Suppressor macrophage (primary cell): ENCODE data around the gene SLAIN1.
"Not testable (repeated sequence)": the region's sequence is repeated elsewhere in the genome, so short reads cannot be mapped to it uniquely, and the experiment has no call there.

Experiments
- DNase-seq, 4 experiments: peaks; one replicate each; pipeline ENCODE4 v3.0.0-alpha.2; 2020 to 2022
- total RNA-seq, 17 experiments: gene quantifications; one replicate each; lab custom pipeline; 2026; ENCODE audit warnings: mixed read lengths in 6 of 17, inconsistent platforms in 3 of 17; lab: John Stamatoyannopoulos, UW

The SLAIN1 gene
- 0.42 to 3.2 (median 1.7) reads per million in 17 experiments for total RNA-seq

DNA sequence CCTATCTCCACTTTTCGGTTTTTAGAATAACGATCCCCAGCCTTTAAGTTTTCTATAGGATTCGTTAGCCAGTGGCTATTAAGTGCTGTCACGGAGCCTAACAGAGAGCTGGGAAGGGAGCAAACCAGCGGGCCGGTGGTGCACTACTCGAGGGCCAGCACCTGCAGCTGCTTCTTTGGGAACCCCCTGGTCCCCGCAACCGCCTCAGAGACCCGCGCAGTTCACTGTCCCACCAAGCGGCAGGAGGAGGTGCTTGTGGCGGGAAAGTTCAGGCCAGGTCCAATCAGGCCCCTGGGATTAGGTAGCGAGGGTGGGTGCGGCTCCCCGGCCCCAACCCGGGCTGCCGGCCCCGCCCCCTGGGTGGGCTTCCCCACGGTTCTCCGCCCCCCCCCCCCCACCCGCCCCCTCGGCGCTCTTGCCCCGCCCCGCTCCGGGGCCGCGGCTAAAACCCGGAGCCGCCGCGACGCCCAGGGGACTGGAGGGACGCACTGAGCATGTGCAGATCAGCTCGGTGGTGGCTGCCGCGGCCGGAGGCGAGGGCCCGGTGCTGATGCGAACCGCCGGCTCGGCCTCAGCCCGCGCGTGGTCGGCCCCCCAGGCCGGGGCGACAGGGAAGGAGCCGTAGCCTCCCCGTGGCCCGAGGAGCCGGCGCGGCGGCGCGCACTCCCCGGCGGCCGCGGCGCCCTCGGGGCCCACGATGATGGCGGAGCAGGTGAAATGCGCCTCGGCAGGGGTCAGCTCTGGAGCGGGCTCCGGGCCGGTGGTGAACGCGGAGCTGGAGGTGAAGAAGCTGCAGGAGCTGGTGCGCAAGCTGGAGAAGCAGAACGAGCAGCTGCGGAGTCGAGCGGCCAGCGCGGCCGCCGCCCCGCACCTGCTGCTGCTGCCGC, at the start of gene SLAIN1:
Gene SLAIN1, plus strand, starts transcription at position 471 of the 887 bp plus-strand sequence. Its CDS starts 227 bp downstream, at position 698.
- DNase-seq = peak; percentile 58 to 84 (median 69)

GRCh38 chr13:77650409-77650808, 47.1 kb upstream of the SLAIN1 start:
- no peak for DNase-seq

GRCh38 chr13:77653301-77653700, 44.2 kb upstream of the SLAIN1 start:
- no peak for DNase-seq

DNA sequence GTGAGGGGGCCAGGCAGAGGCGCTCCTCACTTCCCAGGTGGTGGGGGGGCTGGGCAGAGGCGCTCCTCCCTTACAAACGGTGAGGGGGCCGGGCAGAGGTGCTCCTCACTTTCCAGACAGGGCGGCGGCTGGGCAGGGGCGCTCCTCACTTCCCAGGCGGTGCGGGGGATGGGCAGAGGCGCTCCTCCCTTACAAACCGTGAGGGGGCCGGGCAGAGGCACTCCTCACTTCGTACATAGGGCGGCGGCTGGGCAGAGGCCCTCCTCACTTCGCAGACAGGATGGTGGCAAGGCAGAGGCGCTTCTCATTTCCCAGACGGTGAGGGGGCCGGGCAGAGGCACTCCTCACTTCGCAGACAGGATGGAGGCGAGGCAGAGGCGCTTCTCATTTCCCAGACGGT, 37.5 kb upstream of the SLAIN1 start:
- not testable (repeated sequence) for DNase-seq

DNA sequence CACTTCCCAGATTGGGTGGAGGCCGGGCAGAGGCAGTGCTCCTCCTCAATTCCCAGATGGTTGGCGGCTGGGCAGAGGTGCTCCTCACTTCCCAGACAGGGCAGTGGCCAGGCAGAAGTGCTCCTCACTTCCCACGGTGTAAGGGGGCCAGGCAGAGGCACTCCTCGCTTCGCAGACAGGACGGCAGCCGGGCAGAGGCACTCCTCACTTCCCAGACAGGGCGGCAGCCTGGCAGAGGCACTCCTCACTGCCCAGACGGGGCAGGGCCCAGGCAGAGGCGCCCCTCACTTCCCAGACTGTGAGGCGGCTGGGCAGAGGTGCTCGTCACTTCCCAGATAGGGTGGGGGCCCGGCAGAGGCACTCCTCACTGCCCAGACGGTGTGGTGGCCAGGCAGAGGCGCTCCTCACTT, 36.6 kb upstream of the SLAIN1 start:
- DNase-seq = no peak

DNA sequence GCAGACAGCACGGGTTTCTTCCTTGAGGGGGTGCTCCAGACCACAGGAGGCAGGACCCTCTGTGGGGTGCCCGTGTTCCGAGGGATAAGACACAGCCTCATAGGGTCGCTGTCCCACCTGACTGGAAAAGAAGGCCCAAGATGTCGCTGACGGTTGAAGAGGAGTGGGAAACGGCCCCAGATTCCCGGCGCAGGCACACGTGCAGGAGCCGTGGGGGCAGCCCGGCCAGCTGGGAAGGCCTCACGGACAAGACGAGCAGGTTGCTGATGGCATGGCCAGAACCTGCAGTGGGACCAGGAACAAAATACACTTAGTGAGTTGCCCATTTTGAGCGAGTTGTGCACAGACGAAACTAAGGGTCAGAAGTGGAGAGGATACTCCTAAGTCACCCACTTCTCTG, 35.2 kb upstream of the SLAIN1 start:
- not testable (repeated sequence) for DNase-seq

DNA sequence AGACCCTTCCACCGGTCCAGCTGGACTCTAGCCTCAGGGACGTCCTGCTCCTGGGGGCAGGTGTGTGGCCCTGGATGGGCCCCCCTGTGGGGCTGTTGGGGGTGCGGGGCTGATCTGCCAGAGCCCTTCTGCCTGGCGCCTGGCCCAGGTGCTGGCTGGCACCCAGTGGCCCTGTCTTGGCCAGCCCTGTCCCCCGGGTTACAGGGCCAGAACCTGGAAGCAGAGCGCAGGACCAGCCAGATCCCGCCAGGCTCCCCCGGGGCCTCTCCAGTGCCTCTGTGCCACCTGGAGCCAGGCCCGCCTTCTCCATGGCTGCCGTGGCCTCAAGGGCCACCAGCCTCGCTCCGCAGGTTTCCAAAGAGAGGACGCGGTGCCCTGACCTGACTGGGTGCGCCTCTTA, 34.7 kb upstream of the SLAIN1 start:
- not testable (repeated sequence) for DNase-seq

- DNase-seq = no peak
Measured at GRCh38 chr13:77674852-77675251, 22.6 kb upstream of the SLAIN1 start.

- no peak for DNase-seq
Measured at GRCh38 chr13:77678691-77679235, 18.7 kb upstream of the SLAIN1 start.

- DNase-seq = no peak
Measured at GRCh38 chr13:77687799-77688198, 9.7 kb upstream of the SLAIN1 start.

DNA sequence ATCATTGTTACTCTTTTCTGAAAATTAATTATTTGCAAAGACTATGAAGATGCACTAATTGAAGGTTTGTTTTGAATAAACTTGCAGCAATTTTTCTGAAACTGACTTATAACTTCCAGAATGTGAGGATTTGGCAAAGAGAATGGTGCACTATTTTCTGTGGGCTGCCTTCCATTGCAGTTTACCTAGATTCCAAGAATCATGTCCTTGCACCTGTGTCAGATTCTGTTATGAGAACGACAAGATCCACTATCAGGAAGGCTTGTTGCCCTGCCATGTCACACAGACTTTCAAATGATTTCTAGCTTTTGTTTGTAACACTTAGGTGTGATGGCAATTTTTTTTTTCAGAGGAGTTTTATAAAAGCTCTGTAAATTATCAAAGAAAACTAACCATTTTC, 5.6 kb upstream of the SLAIN1 start:
- no peak for DNase-seq

- no peak for DNase-seq
Measured at GRCh38 chr13:77692746-77693448, 4.6 kb upstream of the SLAIN1 start.

- no peak for DNase-seq
Measured at GRCh38 chr13:77693449-77693940, 4.0 kb upstream of the SLAIN1 start.

- DNase-seq = no peak
Measured at GRCh38 chr13:77696006-77696878, 1.2 kb upstream of the SLAIN1 start.

DNA sequence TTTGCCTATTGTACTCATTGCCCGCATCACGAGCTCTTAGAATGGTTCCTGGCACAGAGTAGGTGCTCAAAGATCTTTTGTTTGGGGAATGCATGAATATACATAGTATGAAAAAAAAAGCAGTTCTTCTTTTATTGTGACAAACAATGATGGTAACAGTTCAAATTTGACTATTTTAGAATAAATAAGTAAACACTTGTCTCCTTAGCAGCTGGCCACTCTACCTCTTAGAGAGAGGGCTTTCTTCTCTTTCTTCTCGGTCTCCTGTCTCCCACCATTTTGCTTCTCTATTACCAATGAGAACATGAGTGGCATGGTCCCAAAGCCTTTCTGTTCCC, 639 bp upstream of the SLAIN1 start:
- no peak for DNase-seq

GRCh38 chr13:77698201-77699058, 943 bp downstream of the SLAIN1 start:
- peak; percentile 28 to 55 (median 50) for DNase-seq

DNA sequence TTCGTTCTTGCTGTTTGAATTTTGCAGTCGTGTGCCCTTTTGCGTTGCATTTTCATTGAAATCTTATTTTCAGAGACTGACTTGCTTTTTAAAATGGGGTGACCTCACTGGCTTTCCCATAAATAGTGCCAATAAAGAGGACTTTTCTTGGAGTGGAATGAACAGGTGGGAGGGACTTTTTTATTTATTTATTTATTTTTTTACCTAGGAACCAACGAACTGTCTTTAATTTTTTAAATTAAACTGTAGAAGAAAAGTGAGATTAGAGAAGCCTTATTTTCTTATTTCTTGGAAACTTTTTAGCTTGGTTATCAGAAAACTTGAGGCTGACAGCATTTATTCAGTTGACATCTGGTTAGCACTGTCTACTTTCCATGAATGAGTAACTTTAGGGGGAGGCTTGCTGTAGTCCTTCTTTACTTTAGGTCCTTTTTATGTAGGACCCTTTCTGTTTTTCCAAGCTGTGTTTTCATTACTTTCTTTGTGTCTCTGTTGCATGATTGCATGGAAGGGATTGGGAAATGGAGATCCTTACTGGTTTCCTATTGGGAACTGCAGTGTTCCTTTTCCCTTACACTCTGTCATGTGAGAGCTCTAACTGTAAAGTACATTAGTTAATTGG, 1.7 kb downstream of the SLAIN1 start:
- DNase-seq = peak in 1 of 4 experiments; percentile 7

- DNase-seq = no peak
Measured at GRCh38 chr13:77701305-77701704, 3.8 kb downstream of the SLAIN1 start.

- no peak for DNase-seq
Measured at GRCh38 chr13:77702366-77702765, 4.9 kb downstream of the SLAIN1 start.

DNA sequence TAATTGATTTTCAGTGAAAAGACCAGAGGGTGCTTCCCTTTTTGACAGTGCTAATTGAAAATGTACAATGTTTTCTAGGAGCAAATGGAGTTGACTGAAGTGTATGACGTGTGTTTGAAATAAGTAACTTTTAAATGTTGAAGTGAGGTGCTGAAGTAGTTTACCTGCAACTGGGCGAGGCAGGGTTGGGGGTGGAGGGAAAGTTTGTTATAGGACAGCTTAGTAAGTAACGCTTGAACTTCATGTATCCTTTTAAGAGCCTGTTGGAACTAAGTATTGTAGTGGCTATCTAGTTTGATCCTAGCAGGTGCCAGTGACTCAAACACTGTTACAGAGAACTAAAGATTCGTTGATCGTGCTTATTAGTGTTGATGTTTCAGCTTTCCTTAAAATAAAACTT, 5.9 kb downstream of the SLAIN1 start:
- no peak for DNase-seq
